AG04450 (cell line): ENCODE measurements around the gene PARP15. TPM values are rescaled to one million over a fixed set of nuclear protein-coding genes. Genes with fewer than 3 reads are reported as not detected.

Source experiments
- CTCF ChIA-PET: fragments of 300-600, 350-600 bp; formaldehyde crosslinking; extraction: SDS; loops from one replicate; lab custom pipeline; 2022; ENCODE audit warnings: antibody characterized with exemption, inconsistent platforms; lab: Charles Lee
- POLR2A ChIA-PET: fragments of 350-600 bp; formaldehyde crosslinking; extraction: SDS; loops from one replicate; lab custom pipeline; 2021; ENCODE audit warnings: antibody characterized with exemption, inconsistent platforms; lab: Yijun Ruan, JAX
- DNase-seq: peaks from one replicate; pipeline ENCODE4 v3.0.0-alpha.2; 2011; ENCODE audit warnings: low read depth, low spot score
- H3K27ac ChIP-seq: one replicate; pipeline ENCODE4 v1.5.1; 2012; ENCODE audit warnings: low read depth, low read length, control low read depth
- H3K27me3 ChIP-seq: one replicate; pipeline ENCODE4 v1.6.0; 2012; ENCODE audit warnings: low read length; ENCODE audit not compliant: control insufficient read depth, insufficient read depth
- H3K4me3 ChIP-seq: 2 replicates; pipeline ENCODE4 v1.5.1; 2011; ENCODE audit warnings: mild to moderate bottlenecking, low read depth, low read length, control low read depth
- H3K9me3 ChIP-seq: 2 replicates; pipeline ENCODE4 v1.5.1; 2012; ENCODE audit warnings: low read length; ENCODE audit not compliant: control insufficient read depth, insufficient read depth
- polyA plus RNA-seq: library from polyadenylated mRNA; depleted of rRNA; stranded (reverse); fragments of >200 nt; gene quantifications from 2 replicates; pipeline ENCODE4 v1.2.3, GENCODE V29; 2011
- TF ChIP-seq, protein P1 (sequence below): IDR thresholded peaks from 2 replicates; pipeline ENCODE4 v1.5.1; 2011; ENCODE audit warnings: low read depth, low read length, control low read depth, inconsistent platforms

The PARP15 gene
- polyA plus RNA-seq, 1 experiment: 0.22 TPM

GRCh38 chr3:122619040-122619439 lies 41.6 kb downstream of the PARP15 start:
- Histone ChIP-seq H3K27ac (no peak overlapping the region), H3K4me3 (no peak overlapping the region), H3K9me3 (no peaks in the 10 kb centered on the region), H3K27me3 (peaks cover 37% of the 10 kb centered on the region)
- POLR2A ChIA-PET: no interaction called here
- CTCF ChIA-PET: interaction anchor here (1.1 to 2.5 kb wide), 2 partner anchors 10 to 60 kb away, joined by 3 to 12 read pairs; no protein-coding TSS in a partner anchor
- no peak for DNase-seq
- TF ChIP-seq, protein P1, sequence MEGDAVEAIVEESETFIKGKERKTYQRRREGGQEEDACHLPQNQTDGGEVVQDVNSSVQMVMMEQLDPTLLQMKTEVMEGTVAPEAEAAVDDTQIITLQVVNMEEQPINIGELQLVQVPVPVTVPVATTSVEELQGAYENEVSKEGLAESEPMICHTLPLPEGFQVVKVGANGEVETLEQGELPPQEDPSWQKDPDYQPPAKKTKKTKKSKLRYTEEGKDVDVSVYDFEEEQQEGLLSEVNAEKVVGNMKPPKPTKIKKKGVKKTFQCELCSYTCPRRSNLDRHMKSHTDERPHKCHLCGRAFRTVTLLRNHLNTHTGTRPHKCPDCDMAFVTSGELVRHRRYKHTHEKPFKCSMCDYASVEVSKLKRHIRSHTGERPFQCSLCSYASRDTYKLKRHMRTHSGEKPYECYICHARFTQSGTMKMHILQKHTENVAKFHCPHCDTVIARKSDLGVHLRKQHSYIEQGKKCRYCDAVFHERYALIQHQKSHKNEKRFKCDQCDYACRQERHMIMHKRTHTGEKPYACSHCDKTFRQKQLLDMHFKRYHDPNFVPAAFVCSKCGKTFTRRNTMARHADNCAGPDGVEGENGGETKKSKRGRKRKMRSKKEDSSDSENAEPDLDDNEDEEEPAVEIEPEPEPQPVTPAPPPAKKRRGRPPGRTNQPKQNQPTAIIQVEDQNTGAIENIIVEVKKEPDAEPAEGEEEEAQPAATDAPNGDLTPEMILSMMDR: no peak

GRCh38 chr3:122620399-122620798 lies 42.9 kb downstream of the PARP15 start:
- CTCF ChIA-PET: interaction anchor here (2.5 kb wide), 1 partner anchor 59 kb away, joined by 12 read pairs; no protein-coding TSS in a partner anchor
- POLR2A ChIA-PET: no interaction called here
- TF ChIP-seq, protein P1: no peak
- Histone ChIP-seq H3K9me3 (no peaks in the 10 kb centered on the region), H3K4me3 (no peak overlapping the region), H3K27ac (no peak overlapping the region), H3K27me3 (peaks cover 37% of the 10 kb centered on the region)
- DNase-seq: no peak

DNA sequence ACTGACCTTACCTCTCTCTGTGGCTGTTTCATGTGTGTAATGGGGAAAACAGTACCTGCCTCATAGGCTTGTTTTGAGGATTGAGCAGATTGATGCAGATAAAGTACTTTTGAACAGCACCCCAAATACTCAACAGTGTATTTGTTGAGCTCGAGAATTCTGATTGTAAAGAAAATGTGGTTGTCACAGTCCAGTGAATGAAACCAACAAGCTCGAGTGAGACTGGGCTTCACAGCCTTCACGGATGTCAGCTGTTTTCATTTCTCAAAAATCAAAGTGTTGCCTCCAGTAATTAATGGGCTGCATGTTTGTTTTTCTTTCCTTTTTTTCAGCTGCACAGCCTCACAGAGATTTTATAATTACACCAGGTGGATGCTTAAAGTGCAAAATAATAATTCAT lies 43.7 kb downstream of the PARP15 start:
- Histone ChIP-seq H3K27me3 (peaks cover 41% of the 10 kb centered on the region), H3K9me3 (no peaks in the 10 kb centered on the region), H3K27ac (no peak overlapping the region), H3K4me3 (no peak overlapping the region)
- no peak for DNase-seq
- CTCF ChIA-PET: interaction anchor here (2.5 kb wide), 1 partner anchor 58 kb away, joined by 12 read pairs; no protein-coding TSS in a partner anchor
- TF ChIP-seq, protein P1: no peak
- POLR2A ChIA-PET: no interaction called here

DNA sequence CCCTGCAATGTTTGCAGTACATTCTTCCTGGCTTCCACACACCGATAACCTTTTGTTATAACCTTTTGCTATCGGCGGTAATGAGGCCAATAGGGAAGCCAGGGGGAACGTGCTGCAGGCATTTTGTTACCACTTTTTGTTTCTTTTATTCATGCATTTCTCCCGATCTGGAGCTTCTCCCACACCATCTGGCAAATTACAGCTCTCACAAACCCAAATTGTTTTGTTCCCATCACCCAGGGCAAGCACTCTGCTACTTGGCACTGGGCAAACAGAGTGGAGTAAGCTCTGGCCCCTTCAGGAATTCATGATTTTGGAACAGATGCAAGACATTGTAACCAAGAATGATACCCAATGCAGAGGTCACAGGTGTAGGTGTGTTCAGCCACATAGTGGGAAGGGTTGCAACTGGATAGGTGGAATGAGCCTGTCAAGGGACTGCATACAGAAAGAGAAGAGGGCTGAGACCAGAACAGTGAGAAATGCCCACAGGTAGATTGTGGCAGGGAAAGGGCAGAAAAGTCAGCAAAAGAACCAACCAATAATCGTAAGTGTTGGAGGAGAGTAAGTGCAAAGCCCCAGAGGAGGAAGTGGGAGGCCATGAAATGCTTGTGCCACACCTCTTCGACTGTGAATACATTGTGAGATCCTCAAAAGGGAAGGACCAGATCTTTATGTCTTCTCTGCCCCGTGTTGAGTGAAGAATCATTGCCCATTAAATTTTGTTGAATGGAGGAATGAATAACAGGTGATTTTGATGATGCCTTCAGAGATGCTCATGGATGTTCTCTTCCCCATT lies 45.8 kb downstream of the PARP15 start:
- no peak overlapping the region for H3K4me3 ChIP-seq
- DNase-seq: no peak
- H3K27ac ChIP-seq: no peak overlapping the region
- ChIA-PET POLR2A (no interaction called here), CTCF (no interaction called here)
- H3K9me3 ChIP-seq: no peaks in the 10 kb centered on the region
- H3K27me3 ChIP-seq: peaks cover 47% of the 10 kb centered on the region
- TF ChIP-seq, protein P1: no peak

GRCh38 chr3:122626515-122627180 lies 49.2 kb downstream of the PARP15 start:
- no peak overlapping the region for H3K27ac ChIP-seq
- no peak for DNase-seq
- peaks cover 34% of the 10 kb centered on the region for H3K27me3 ChIP-seq
- TF ChIP-seq, protein P1: no peak
- no peaks in the 10 kb centered on the region; the same call in 1 of the 2 replicates for H3K9me3 ChIP-seq
- ChIA-PET POLR2A (no interaction called here), CTCF (no interaction called here)
- H3K4me3 ChIP-seq: no peak overlapping the region
